HCT116 (cell line): ENCODE measurements around the gene WNT5B.

Experiments used
- CTCF ChIP-seq, 3 experiments: fragments of 200-600 bp in 1 of 3; sonication (generic) in 1 of 3; IDR thresholded peaks in 2 of 3; conservative IDR thresholded peaks in 1 of 3; 2 replicates each; pipeline ENCODE4 v1.5.1; 2012 to 2017; ENCODE audit warnings: low read depth in 2 of 3, low read length in 2 of 3, antibody characterized with exemption in 1 of 3, borderline replicate concordance in 1 of 3, control low read depth in 1 of 3, mild to moderate bottlenecking in 1 of 3, mixed read lengths in 1 of 3, mixed run types in 1 of 3, moderate library complexity in 1 of 3; ENCODE audit not compliant: insufficient read depth in 1 of 3
- EGR1 ChIP-seq: IDR thresholded peaks from 2 replicates; pipeline ENCODE4 v1.6.1; 2012; ENCODE audit warnings: low read depth
- EZH2phosphoT487 ChIP-seq: fragments of 200-600 bp; IDR thresholded peaks from 2 replicates; pipeline ENCODE4 v1.6.1; 2018; ENCODE audit warnings: antibody characterized with exemption, borderline replicate concordance
- MAX ChIP-seq: IDR thresholded peaks from 2 replicates; pipeline ENCODE4 v1.6.1; 2012
- POLR2A ChIP-seq: IDR thresholded peaks from 2 replicates; pipeline ENCODE4 v1.7.0; 2011; ENCODE audit warnings: borderline replicate concordance; ENCODE audit not compliant: insufficient read depth, insufficient read length; ENCODE audit errors: extremely low read depth
- POLR2AphosphoS5 ChIP-seq: IDR thresholded peaks from 2 replicates; pipeline ENCODE4 v1.6.1; 2011; ENCODE audit warnings: mild to moderate bottlenecking, low read depth, low read length, moderate library complexity
- SIN3A ChIP-seq: IDR thresholded peaks from 2 replicates; pipeline ENCODE4 v1.6.1; 2012; ENCODE audit warnings: low read depth
- SP1 ChIP-seq: IDR thresholded peaks from 2 replicates; pipeline ENCODE4 v1.6.1; 2012; ENCODE audit warnings: low read depth
- TCF7L2 ChIP-seq: IDR thresholded peaks from 2 replicates; pipeline ENCODE4 v1.7.0; 2011; ENCODE audit warnings: borderline replicate concordance, inconsistent platforms; ENCODE audit not compliant: insufficient read depth, insufficient read length; ENCODE audit errors: extremely low read depth
- YY1 ChIP-seq: IDR thresholded peaks from 2 replicates; pipeline ENCODE4 v1.6.1; 2011; ENCODE audit warnings: low read length, low read depth, moderate library complexity, mild to moderate bottlenecking; ENCODE audit not compliant: insufficient replicate concordance; ENCODE audit errors: extremely low read depth
- ZBTB33 ChIP-seq: IDR thresholded peaks from 2 replicates; pipeline ENCODE4 v1.6.1; 2011; ENCODE audit warnings: mild to moderate bottlenecking, low read length, moderate library complexity; ENCODE audit not compliant: insufficient replicate concordance; ENCODE audit errors: extremely low read depth
- ZNF274 ChIP-seq: fragments of 200-500 bp; sonication (Bioruptor generic); IDR thresholded peaks from 2 replicates; pipeline ENCODE4 v1.6.1; 2014; ENCODE audit warnings: mild to moderate bottlenecking, low read depth, low read length, inconsistent platforms

GRCh38 chr12:1628666-1629337 lies at the start of gene WNT5B:
- TF ChIP-seq YY1 (no peak), CTCF (IDR thresholded peaks at IDR 0.05 in 2 of 3, conservative IDR thresholded peaks at IDR 0.05 in 1 of 3; ENCODE audit: borderline replicate concordance in 1 of 3, insufficient read depth in 1 of 3, low read depth in 2 of 3, low read length in 2 of 3) (no peak), SP1 (no peak), TCF7L2 (no peak), ZNF274 (no peak), SIN3A (no peak), POLR2A (no peak), EZH2phosphoT487 (no peak), MAX (no peak), ZBTB33 (no peak), POLR2AphosphoS5 (no peak), EGR1 (no peak)
